Mesendoderm (in vitro differentiated cells): ENCODE results near the gene RALGPS1.

Experiments used
- DNase-seq: peaks from one replicate; pipeline ENCODE4 v3.0.0; 2013
- H2AK5ac ChIP-seq: 2 replicates; pipeline ENCODE4 v1.6.1; 2013; ENCODE audit warnings: low read length, inconsistent platforms
- H2BK120ac ChIP-seq: 2 replicates; pipeline ENCODE4 v1.6.1; 2013; ENCODE audit warnings: low read depth, mild to moderate bottlenecking, low read length, moderate library complexity, mixed read lengths
- H2BK15ac ChIP-seq: replicated peaks from 2 replicates; pipeline ENCODE4 v1.6.1; 2013; ENCODE audit warnings: low read depth, mild to moderate bottlenecking, moderate library complexity
- H2BK5ac ChIP-seq: 2 replicates; pipeline ENCODE4 v1.6.1; 2013; ENCODE audit warnings: low read length, inconsistent platforms
- H3K18ac ChIP-seq: 2 replicates; pipeline ENCODE4 v1.6.1; 2013; ENCODE audit warnings: mild to moderate bottlenecking, low read length, mixed read lengths
- H3K23ac ChIP-seq: one replicate; pipeline ENCODE4 v1.6.1; 2013; ENCODE audit warnings: low read length
- H3K27ac ChIP-seq: 2 replicates; pipeline ENCODE4 v1.5.1; 2013; ENCODE audit warnings: low read depth, mild to moderate bottlenecking, inconsistent platforms, low read length, moderate library complexity
- H3K27me3 ChIP-seq: 2 replicates; pipeline ENCODE4 v1.6.1; 2013; ENCODE audit warnings: low read length, control low read depth, mild to moderate bottlenecking, inconsistent platforms; ENCODE audit not compliant: insufficient read depth, poor library complexity
- H3K36me3 ChIP-seq: 2 replicates; pipeline ENCODE4 v1.6.1; 2013; ENCODE audit warnings: low read length, inconsistent platforms; ENCODE audit not compliant: control insufficient read depth, insufficient read depth
- H3K4ac ChIP-seq: one replicate; pipeline ENCODE4 v1.6.1; 2013; ENCODE audit warnings: low read depth, mild to moderate bottlenecking, low read length, moderate library complexity
- H3K4me1 ChIP-seq: 2 replicates; pipeline ENCODE4 v1.6.1; 2013; ENCODE audit warnings: low read depth, low read length, inconsistent platforms; ENCODE audit not compliant: control insufficient read depth
- H3K4me2 ChIP-seq: 2 replicates; pipeline ENCODE4 v1.6.1; 2013; ENCODE audit warnings: low read length
- H3K4me3 ChIP-seq: 2 replicates; pipeline ENCODE4 v1.5.1; 2013; ENCODE audit warnings: mild to moderate bottlenecking, low read length
- H3K56ac ChIP-seq: one replicate; pipeline ENCODE4 v1.6.1; 2013; ENCODE audit warnings: low read length
- H3K79me1 ChIP-seq: 2 replicates; pipeline ENCODE4 v1.6.1; 2013; ENCODE audit warnings: low read length, inconsistent platforms
- H3K79me2 ChIP-seq: 2 replicates; pipeline ENCODE4 v1.6.1; 2013; ENCODE audit warnings: mild to moderate bottlenecking, low read length; ENCODE audit not compliant: control insufficient read depth, insufficient read depth
- H3K9ac ChIP-seq: 2 replicates; pipeline ENCODE4 v1.6.1; 2013; ENCODE audit warnings: low read length, inconsistent platforms
- H4K5ac ChIP-seq: one replicate; pipeline ENCODE4 v1.6.1; 2013; ENCODE audit warnings: low read length
- H4K8ac ChIP-seq: one replicate; pipeline ENCODE4 v1.6.1; 2013; ENCODE audit warnings: low read depth, mild to moderate bottlenecking, control low read depth, low read length, moderate library complexity
- WGBS: extraction: QIAGEN DNeasy Blood & Tissue Kit; methylation state at CpG from one replicate; pipeline ENCODE4 v1.1.7; 2013; ENCODE audit warnings: low lambda C conversion rate, missing lambda C conversion rate; ENCODE audit not compliant: insufficient coverage; ENCODE audit errors: extremely low coverage; 5-methylcytosine and 5-hydroxymethylcytosine counted together

RALGPS1 gene

GRCh38 chr9:126981218-126981617 is 66.6 kb downstream of the RALGPS1 start:
- DNase-seq = no peak
- no peaks in the 10 kb centered on the region for H3K79me2 ChIP-seq
- no peaks in the 10 kb centered on the region for H3K79me1 ChIP-seq
- H2BK5ac ChIP-seq = no peak overlapping the region
- H2AK5ac ChIP-seq = no peak overlapping the region
- H3K4me1 ChIP-seq = no peaks in the 10 kb centered on the region
- no peaks in the 10 kb centered on the region for H3K27me3 ChIP-seq
- H3K4ac ChIP-seq = no peak overlapping the region
- H3K18ac ChIP-seq = no peak overlapping the region
- H4K8ac ChIP-seq = no peak overlapping the region
- H3K4me3 ChIP-seq = no peak overlapping the region
- no CpG with 5 or more reads among the region's 2 CpGs for WGBS
- no peak overlapping the region for H3K56ac ChIP-seq
- no peak overlapping the region for H4K5ac ChIP-seq
- H3K4me2 ChIP-seq = no peak overlapping the region
- H2BK15ac ChIP-seq = no peak overlapping the region
- no peak overlapping the region for H2BK120ac ChIP-seq
- H3K23ac ChIP-seq = no peak overlapping the region
- no peaks in the 10 kb centered on the region for H3K36me3 ChIP-seq
- H3K27ac ChIP-seq = no peak overlapping the region
- H3K9ac ChIP-seq = no peak overlapping the region

GRCh38 chr9:126982215-126983002 is 67.8 kb downstream of the RALGPS1 start:
- Histone ChIP-seq H3K18ac (no peak overlapping the region), H3K4me1 (no peaks in the 10 kb centered on the region), H3K9ac (no peak overlapping the region), H2BK15ac (no peak overlapping the region), H3K23ac (no peak overlapping the region), H3K79me1 (no peaks in the 10 kb centered on the region), H3K27me3 (no peaks in the 10 kb centered on the region), H3K79me2 (no peaks in the 10 kb centered on the region), H4K8ac (no peak overlapping the region), H4K5ac (no peak overlapping the region), H2AK5ac (no peak overlapping the region), H3K4ac (no peak overlapping the region), H3K56ac (no peak overlapping the region), H3K27ac (no peak overlapping the region), H2BK120ac (no peak overlapping the region), H3K4me3 (no peak overlapping the region), H3K36me3 (no peaks in the 10 kb centered on the region), H3K4me2 (no peak overlapping the region), H2BK5ac (no peak overlapping the region)
- DNase-seq = no peak
- no CpG with 5 or more reads among the region's 5 CpGs for WGBS

- H3K4me1 ChIP-seq = no peaks in the 10 kb centered on the region
- H3K36me3 ChIP-seq = no peaks in the 10 kb centered on the region
- no peak overlapping the region for H3K56ac ChIP-seq
- no peaks in the 10 kb centered on the region for H3K79me1 ChIP-seq
- H3K23ac ChIP-seq = no peak overlapping the region
- no peak overlapping the region for H4K8ac ChIP-seq
- H3K18ac ChIP-seq = no peak overlapping the region
- H3K4me3 ChIP-seq = no peak overlapping the region
- no peaks in the 10 kb centered on the region for H3K27me3 ChIP-seq
- no peak overlapping the region for H2AK5ac ChIP-seq
- WGBS = no CpG with 5 or more reads among the region's 1 CpG
- H3K9ac ChIP-seq = no peak overlapping the region
- H3K4me2 ChIP-seq = no peak overlapping the region
- H2BK120ac ChIP-seq = no peak overlapping the region
- no peak for DNase-seq
- no peaks in the 10 kb centered on the region for H3K79me2 ChIP-seq
- no peak overlapping the region for H2BK15ac ChIP-seq
- no peak overlapping the region for H4K5ac ChIP-seq
- no peak overlapping the region for H3K4ac ChIP-seq
- H3K27ac ChIP-seq = no peak overlapping the region
- H2BK5ac ChIP-seq = no peak overlapping the region
These were observed 69.2 kb downstream of the RALGPS1 start for GRCh38 chr9:126983767-126984166.

GRCh38 chr9:126984969-126985368 is 70.4 kb downstream of the RALGPS1 start:
- no peak overlapping the region for H4K8ac ChIP-seq
- no peak overlapping the region for H3K4me2 ChIP-seq
- H3K18ac ChIP-seq = no peak overlapping the region
- H2BK120ac ChIP-seq = no peak overlapping the region
- no peak overlapping the region for H3K9ac ChIP-seq
- H3K27ac ChIP-seq = no peak overlapping the region
- H2AK5ac ChIP-seq = no peak overlapping the region
- H3K23ac ChIP-seq = no peak overlapping the region
- DNase-seq = no peak
- H2BK5ac ChIP-seq = no peak overlapping the region
- H4K5ac ChIP-seq = no peak overlapping the region
- no peak overlapping the region for H3K4me3 ChIP-seq
- no peaks in the 10 kb centered on the region for H3K79me1 ChIP-seq
- H3K4me1 ChIP-seq = no peaks in the 10 kb centered on the region
- H2BK15ac ChIP-seq = no peak overlapping the region
- no peaks in the 10 kb centered on the region for H3K36me3 ChIP-seq
- no CpG with 5 or more reads among the region's 3 CpGs for WGBS
- no peaks in the 10 kb centered on the region for H3K79me2 ChIP-seq
- H3K27me3 ChIP-seq = no peaks in the 10 kb centered on the region
- H3K56ac ChIP-seq = no peak overlapping the region
- H3K4ac ChIP-seq = no peak overlapping the region

GRCh38 chr9:126985870-126986498 is 71.4 kb downstream of the RALGPS1 start:
- Histone ChIP-seq H3K79me1 (no peaks in the 10 kb centered on the region), H2AK5ac (no peak overlapping the region), H3K4me2 (no peak overlapping the region), H3K27me3 (no peaks in the 10 kb centered on the region), H3K79me2 (no peaks in the 10 kb centered on the region), H3K56ac (no peak overlapping the region), H3K4me1 (no peaks in the 10 kb centered on the region), H3K27ac (no peak overlapping the region), H3K23ac (no peak overlapping the region), H2BK5ac (no peak overlapping the region), H3K4me3 (no peak overlapping the region), H3K9ac (no peak overlapping the region), H4K5ac (no peak overlapping the region), H2BK120ac (no peak overlapping the region), H4K8ac (no peak overlapping the region), H2BK15ac (no peak overlapping the region), H3K36me3 (no peaks in the 10 kb centered on the region), H3K18ac (no peak overlapping the region), H3K4ac (no peak overlapping the region)
- WGBS = no CpG with 5 or more reads among the region's 7 CpGs
- DNase-seq = no peak
